Epidermal melanocyte (primary cell): ENCODE data around the gene INVS.
"Not testable (repeated sequence)": the region's sequence is repeated elsewhere in the genome, so short reads cannot be mapped to it uniquely, and the experiment has no call there.

Experiments used
- DNase-seq: peaks from one replicate; pipeline ENCODE4 v3.0.0; 2011; ENCODE audit warnings: low spot score; ENCODE audit not compliant: insufficient read length

Gene INVS

GRCh38 chr9:100196828-100197227 lies 97.8 kb downstream of the INVS start:
- no peak for DNase-seq

DNA sequence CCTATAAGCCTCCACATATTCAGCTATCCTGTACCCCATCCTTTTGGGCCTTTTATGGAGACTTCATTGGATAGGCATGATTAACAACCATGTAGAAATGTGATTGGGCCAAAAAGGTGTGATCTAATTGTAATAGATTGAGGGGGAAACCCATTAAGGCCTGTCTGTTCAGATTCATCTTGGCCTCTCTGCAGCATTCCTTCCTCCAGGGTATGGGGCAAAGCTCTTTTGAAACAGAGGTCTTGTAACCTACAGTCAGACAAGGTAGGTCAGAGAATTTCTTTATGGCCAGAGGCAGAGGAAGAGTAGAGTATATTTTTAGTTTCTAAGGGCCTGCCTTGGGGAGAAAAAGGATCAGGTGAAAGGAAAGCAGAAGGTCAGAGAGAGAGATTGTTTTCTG lies 98.5 kb downstream of the INVS start:
- no peak for DNase-seq

GRCh38 chr9:100202806-100203205 lies 103.8 kb downstream of the INVS start:
- no peak for DNase-seq

DNA sequence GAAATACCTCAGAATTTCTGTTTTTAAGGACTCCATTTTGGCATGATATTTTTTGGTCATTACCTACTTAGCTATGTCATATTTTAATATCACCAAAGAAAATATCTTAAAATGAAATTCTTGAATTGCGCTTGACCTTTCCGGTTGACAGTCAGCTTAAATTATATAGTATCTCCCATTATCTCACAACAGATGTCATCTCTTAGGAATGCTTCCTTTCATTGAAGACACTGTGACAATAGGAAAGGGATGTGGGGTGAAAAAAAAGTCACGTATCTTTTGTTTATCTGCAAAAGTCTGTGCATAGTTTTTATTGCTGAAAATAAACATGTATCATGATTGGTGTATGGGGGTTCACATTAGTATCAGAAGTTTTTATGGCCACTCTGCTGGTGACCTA lies 105.8 kb downstream of the INVS start:
- DNase-seq, result no peak

GRCh38 chr9:100206899-100207298 lies 107.9 kb downstream of the INVS start:
- DNase-seq, result no peak

DNA sequence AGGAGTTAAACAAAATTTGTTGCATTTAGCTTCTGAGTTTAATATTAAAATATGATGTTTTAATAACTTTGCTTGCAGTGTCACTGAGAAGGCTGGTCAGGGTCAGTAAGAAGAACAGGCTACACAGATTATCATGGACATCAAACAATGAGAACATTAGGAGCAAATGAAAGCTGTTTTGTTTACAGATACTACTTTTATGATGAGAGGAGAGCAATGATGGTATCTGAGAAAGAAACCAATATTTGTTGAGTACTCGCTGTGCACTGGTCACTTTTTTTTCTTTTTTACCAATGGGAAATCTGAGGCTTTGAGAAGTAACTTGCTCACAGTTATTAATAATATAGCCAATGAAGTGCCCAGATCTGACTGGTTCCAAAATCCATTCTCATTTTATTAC lies 109.6 kb downstream of the INVS start:
- DNase-seq, result no peak

DNA sequence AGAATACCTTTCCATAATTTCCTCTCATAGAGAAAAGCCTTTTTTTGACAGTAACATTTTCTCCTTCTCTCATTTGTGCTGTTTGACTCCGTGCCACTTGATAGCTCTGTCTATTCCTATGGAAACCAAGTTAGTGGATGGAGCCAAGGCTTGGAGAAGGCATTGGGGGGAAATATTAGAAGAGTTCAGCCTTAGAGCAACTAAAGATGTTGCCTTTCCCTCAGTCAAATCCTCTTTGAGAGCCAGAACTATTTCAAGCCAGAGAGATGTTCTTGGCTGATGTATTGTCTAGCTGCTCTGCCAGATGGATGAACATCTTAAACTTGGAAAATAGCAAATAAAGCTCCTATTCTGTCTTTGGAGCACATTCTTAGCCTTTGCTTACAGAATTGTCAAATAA lies 112.4 kb downstream of the INVS start:
- DNase-seq, result no peak

DNA sequence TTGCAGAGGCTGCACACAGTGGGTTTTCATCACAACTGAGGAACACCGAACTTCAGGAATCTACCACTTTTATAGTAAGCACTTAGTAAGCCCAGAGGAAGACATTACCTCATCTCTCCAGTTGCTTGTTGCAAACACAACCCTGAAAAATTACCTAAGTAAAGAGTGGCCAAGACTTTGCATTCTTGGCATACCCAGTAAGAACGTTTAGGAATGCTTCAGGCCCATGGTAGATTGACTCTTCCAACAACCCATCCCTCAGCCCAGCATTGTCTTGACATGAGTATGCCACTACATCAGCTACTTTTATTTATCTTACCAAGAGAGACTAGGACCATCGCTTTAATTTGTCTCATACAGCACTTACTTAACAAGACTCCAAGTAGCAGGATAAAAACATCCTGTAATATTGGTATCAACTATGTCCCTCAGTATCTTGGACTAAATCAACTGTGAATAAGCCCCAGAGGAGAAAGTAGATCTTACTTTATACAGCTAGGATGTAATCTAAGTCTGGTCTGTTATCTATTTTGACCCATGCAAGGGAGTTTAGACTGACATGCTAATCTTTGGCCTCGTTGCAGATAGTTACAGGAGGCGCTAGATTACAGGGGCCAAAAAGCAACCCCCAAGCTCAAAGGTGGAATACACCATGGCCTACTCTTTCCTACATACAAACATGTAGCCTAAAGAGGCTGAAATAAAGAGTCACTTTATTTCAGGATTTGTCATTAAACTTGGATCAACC lies 114.9 kb downstream of the INVS start:
- no peak for DNase-seq

DNA sequence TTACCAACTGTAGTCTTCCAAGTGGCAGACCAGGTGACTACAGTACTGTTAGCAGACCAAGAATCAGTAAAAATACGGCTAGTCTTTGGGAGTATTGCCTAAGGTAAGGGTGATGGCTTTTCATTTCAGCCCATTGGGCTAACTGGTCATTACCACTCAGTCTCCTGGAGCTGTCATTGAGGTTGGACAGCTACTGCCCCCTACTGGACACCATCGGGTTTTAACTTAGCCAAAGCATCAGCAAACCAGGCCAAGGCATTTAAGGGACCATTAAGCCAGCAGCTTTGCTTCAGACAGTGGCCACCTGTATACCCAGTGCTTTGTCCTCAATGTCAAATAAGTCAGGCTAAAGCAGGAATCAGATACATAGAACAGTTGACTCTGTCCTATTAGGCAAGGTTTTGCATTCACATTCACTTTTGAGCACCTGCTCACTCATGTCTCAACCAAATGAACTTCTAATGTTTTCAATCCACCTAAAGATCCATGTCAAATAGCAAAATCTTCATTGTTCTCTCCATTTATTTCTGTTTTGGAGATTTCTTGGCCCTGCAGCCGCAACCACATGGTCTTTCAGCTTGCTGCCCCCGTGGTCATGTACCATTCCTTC lies 117.2 kb downstream of the INVS start:
- DNase-seq, result no peak

GRCh38 chr9:100217536-100217935 lies 118.5 kb downstream of the INVS start:
- DNase-seq, result no peak

DNA sequence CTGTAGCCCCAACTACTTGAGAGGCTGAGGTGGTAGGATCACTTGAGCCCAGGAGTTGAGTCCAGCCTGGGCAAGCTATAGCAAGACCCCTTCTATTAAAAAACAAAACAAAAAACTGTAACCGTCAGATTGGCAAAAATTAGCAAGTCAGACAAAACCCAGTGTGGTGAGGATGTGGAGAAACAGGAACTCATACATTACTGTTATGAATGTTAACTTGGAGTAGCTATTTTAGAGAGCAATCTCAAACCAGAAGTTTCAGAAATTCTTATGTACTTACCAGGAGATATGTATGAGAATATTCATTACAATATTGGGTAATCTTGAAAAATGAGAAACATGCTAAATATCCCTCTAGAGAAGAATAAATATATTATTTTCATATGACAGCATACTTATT lies 120.3 kb downstream of the INVS start:
- no peak for DNase-seq

DNA sequence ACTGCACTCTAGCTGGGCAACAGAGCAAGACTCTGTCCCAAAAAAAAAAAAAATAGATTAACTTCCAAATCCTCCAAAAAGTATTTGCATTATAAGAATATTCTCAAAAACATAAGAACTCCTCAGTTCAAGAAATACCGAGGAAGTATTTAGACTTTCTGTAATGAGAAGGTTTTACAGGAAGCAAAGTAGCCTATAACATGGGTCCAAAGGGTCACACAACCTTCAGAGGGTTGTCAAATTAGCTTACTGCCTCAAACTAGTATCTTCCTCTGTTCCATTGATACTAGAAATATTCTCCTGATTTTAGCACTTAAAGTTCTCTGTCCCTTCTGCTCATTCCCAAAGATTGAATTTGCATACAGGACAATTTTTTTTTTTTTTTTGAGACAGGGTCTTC lies 121.9 kb downstream of the INVS start:
- no peak for DNase-seq

DNA sequence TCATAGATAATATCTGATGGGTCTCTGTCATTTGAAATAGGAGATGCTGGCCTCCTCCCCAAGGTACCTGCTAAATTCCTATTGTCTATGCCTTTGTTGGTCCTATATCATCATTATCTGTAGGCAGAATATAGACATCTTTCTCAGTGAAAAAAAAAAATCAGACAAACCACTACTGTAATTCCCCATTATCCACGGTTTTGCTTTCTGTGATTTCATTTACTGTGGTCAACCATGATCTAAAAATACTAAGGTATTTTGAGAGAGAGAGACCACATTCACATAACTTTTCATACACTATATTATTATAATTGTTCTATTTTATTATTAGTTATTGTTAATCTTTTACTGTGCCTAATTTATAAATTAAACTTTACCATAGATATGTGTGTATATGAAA lies 122.5 kb downstream of the INVS start:
- DNase-seq, result no peak

DNA sequence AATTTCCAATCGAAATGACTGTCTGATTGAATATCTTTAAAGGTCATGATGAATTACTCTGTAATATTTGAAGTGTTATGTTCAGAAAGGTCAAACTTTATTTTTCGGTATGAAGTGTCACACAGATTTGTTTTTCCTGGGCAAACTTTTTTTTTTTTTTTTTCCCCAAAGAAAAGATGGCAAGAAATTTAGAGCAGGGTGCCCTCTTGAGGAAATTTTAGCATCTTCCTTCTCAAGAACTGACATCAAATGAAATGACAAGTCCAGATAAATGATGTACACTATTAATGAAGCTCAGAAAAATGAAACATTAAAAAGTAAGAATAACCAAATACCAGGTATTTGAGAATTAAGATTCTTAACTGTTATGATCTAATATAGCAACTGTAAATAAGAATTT lies 123.6 kb downstream of the INVS start:
- no peak for DNase-seq

- DNase-seq, result no peak
Measured at GRCh38 chr9:100227636-100228035, 128.6 kb downstream of the INVS start.

DNA sequence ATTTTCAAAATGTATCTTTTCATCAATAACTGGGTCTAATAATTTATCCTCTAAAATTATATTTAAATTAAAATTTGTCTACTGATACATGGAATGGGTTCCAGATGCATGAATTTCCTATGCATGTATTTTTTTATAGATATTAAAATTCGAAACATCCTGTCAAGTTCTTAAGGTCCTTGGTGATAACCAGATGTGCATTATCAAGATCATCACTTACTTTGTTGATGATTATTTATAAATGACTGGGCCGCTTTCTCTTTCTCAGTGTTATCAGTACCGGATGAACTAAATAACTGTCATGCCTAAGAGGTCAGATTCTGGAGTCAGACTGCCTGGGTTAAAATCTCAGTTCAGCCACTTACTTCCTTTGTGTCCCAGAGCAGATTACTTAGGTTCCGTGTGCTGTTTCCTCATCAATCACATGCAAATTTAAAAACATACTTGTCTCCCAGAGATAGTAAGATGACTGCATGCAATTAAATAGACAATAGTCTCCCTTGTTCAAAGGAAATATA lies 129.4 kb downstream of the INVS start:
- no peak for DNase-seq

GRCh38 chr9:100229136-100229535 lies 130.1 kb downstream of the INVS start:
- no peak for DNase-seq

DNA sequence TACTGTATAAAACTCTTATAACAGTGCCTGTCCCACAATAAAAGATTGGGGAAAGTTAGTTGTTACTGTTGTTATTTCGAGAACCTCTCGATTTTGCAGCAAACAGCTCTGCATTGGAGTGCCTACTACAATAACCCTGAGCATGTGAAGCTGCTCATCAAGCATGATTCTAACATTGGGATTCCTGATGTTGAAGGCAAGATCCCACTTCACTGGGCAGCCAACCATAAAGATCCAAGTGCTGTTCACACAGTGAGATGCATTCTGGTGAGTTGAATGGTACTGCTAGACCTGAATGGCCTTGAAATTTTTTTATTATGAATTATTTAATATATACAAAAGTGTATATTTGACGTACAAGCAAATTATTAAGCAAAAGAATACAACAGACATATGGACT lies 130.5 kb downstream of the INVS start:
- no peak for DNase-seq

- DNase-seq, result not testable (repeated sequence)
Measured at GRCh38 chr9:100236986-100237385, 137.9 kb downstream of the INVS start.

DNA sequence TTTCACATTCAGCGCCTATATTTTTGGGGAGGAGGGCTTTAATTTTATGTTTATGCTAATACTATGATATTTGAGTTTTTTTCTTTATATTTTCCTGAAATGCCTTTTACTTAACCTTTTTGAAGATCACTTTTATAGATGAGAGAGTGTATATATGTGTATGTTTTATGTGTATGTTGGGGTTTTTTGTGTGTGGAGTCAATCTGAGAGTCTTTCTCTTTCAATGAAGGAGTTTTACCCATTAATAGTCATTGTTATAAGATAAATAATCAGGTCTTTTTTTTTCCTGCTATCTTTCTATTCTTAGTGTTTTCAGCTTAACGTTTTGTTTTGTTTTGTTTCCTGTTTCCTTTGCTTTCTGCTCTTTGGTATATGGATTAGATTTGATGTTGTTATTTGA lies 141.5 kb downstream of the INVS start:
- DNase-seq, result no peak

GRCh38 chr9:100267211-100267610 lies 168.2 kb downstream of the INVS start:
- no peak for DNase-seq

GRCh38 chr9:100268271-100268670 lies 169.2 kb downstream of the INVS start:
- DNase-seq, result no peak

DNA sequence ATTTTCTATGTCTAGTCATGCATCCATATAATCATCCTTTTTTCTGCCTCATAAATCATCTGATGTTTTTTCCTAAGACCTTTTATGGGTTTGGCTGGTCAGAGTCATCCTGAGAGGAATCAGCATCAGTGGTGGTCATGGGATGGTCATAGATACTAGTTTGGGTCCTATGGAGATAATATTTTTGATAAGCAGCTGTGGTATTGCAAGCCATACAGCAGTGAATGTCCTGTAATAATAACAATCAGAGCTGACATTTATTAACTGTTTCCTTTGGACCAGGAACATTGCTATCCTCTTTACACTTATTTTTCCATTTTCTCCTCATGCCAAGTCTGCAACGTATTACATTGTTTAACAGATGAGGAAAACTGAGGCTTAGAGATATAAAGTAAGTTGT lies 170.6 kb downstream of the INVS start:
- no peak for DNase-seq
